Right ventricle myocardium inferior (tissue), 1 donor: ENCODE data around the gene NDFIP1. TPM values are rescaled to one million over a fixed set of nuclear protein-coding genes. Genes with fewer than 3 reads are reported as not detected.
"Not testable (repeated sequence)": the region's sequence is repeated elsewhere in the genome, so short reads cannot be mapped to it uniquely, and the experiment has no call there.

ENCODE experiments used
- ATAC-seq: fragments of 200-7000 bp; cut with Tn5 transposase; one replicate; pipeline ENCODE4 v1.9.1; 2020; ENCODE audit warnings: mild to moderate bottlenecking, moderate library complexity
- DNase-seq: peaks from one replicate; pipeline ENCODE4 v3.0.0; 2021; ENCODE audit errors: missing footprints
- intact Hi-C: fragments of 100-400 bp; cut with DNase I; formaldehyde crosslinking; loops from one replicate; pipeline ENCODE4 v1.11.0; 2022
- total RNA-seq: library from RNA; stranded (reverse); fragmentation: NEBNext Ultra II Directional; extraction: Animal tissue kit (Norgen Biotek cat#: 25700); gene quantifications from one replicate; pipeline ENCODE4 v1.2.1, GENCODE V29; 2021
- donor health status: DM: no; HTN: yes; CAD: no; lungs with severe emphysema.

The NDFIP1 gene
- total RNA-seq, 1 donor from 2014 or later = 51.9 TPM

DNA sequence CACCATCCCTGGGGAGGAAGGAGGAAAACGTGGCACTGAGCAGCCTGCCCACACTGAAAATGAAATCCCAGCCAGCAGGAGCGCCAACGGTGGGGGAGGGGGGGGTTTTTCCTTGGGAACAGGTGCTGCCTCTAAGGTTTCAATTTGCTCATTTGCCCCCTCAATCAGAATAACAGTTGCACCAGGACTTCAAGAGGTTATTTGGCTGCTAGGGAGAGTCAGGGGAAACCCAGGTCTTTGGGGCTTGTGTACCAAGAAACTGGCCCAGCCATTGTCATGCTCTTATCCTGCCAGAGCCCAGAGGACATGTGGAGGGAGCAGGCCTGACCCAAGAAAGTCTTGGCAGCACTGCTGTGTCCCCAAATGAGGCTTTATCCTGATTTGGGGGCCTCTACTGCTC is 66.5 kb downstream of the NDFIP1 start:
- intact Hi-C loops = no loop called here
- DNase-seq (no peak), ATAC-seq (no peak)

GRCh38 chr5:142175461-142176142 is 67.0 kb downstream of the NDFIP1 start:
- ATAC-seq = no peak
- no peak for DNase-seq
- intact Hi-C loops = no loop called here

GRCh38 chr5:142176255-142176654 is 67.7 kb downstream of the NDFIP1 start:
- DNase-seq = no peak
- intact Hi-C loops = no loop called here

DNA sequence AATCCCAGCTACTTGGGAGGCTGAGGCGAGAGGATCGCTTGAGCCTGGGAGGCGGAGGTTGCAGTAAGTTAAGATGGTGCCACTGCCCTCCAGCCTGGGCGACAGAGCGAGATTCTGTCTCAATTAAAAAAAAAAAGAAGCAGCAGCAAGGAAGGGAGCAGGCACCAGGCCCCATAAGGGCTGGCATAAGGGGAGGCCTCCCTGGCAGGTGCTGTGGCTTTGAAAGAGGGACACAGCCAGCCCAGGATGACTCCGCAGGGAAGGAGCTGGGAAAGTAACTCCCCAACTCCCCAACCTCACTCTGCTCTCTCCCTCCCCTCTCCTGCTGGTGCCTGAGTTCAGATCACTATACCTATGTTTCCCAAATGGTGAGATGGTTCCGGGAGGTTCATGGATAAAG is 70.1 kb downstream of the NDFIP1 start:
- intact Hi-C loops = no loop called here
- ATAC-seq = no peak
- DNase-seq = no peak

More at GRCh38 chr5:142176255-142176654, 67.7 kb downstream of the NDFIP1 start:
- ATAC-seq = peak; percentile 65

GRCh38 chr5:142179776-142180387 is 71.3 kb downstream of the NDFIP1 start:
- ATAC-seq (no peak), DNase-seq (no peak)
- intact Hi-C loops = no loop called here

GRCh38 chr5:142181096-142181495 is 72.5 kb downstream of the NDFIP1 start:
- DNase-seq = no peak
- intact Hi-C loops = no loop called here

DNA sequence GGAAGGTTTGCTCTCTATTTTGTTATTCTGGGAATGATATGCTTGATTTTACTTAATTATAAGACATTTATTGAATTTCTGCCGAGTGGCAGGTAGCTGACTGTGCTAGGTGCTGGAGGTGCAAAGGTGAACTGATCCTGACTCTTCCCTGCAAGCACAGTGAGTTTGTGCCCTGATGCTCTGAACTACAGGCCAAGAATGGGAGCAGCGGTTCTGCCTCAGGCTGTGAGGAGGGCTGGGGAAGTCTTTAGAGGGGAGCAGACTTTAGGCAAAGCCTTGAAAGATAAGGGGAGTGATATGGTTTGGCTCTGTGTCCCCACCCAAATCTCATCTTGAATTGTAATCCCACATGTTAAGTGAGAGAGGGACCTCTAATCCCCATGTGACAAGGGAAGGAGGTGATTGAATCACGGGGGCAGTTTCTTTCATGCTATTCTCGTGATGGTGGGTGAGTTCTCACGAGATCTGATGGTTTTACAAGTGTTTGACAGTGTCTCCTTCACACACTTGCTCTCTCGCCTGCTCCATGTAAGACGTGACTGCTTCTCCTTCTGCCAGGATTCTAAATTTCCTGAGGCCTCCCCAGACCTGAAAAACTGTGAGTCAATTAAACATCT is 73.1 kb downstream of the NDFIP1 start:
- intact Hi-C loops = no loop called here
- DNase-seq (no peak), ATAC-seq (no peak)

More at GRCh38 chr5:142181096-142181495, 72.5 kb downstream of the NDFIP1 start:
- ATAC-seq = no peak

GRCh38 chr5:142182840-142183239 is 74.3 kb downstream of the NDFIP1 start:
- DNase-seq = no peak
- intact Hi-C loops = no loop called here

GRCh38 chr5:142183561-142183960 is 75.0 kb downstream of the NDFIP1 start:
- DNase-seq = no peak
- intact Hi-C loops = no loop called here
- ATAC-seq = no peak

More at GRCh38 chr5:142182840-142183239, 74.3 kb downstream of the NDFIP1 start:
- no peak for ATAC-seq

GRCh38 chr5:142184988-142185387 is 76.4 kb downstream of the NDFIP1 start:
- no peak for ATAC-seq
- intact Hi-C loops = no loop called here
- DNase-seq = no peak

DNA sequence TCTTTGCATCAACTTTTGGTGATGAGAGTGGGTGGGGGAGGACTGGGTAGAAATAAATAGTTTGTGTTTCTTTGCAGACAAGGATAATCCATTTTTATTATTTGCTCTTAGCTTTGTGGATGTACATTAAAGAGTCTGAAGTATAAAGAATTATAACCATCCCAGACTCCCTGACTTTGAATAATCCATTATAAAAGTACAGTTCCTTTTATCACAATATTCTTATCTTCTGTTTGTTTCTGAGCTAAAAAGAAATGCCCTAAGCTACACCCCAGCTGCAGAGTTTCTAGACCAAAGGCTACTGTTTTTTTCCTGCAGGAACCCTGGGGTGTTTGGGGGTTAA is 77.9 kb downstream of the NDFIP1 start:
- ATAC-seq (no peak), DNase-seq (no peak)
- intact Hi-C loops = no loop called here

DNA sequence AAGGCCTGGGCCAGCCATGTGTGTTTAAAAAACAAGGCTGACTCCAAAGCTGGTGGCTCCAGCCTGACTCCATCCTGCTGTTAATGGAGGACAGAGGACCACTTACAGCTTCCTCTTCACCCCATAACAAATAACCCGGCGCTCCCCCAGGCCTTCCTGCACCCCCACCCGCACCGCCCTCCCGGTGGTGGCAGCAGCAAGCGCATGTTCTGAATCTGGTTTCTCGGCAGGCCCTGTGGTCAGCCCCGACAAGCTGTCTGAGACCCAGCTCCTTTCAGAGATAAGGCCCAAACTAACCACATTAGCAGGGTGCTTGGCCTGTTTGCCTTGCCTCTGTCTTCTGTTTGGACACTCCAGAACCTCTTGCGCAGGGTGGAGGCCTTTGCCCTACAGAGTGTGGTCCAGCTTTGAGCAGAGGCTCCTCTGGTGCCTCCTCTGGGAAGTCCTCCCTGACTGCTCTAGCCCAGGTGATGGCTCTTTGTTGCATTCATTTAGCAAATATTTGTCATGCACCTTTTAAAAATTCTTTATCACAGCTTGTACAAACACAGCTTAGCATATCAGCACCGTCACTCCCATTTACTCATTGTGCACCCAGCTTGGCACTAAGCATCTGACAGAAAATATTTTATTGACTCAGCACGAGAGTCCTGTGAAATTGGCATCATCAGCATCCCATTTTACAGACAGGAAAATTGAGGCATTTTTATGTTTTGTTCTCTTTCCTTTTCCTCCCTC is 78.4 kb downstream of the NDFIP1 start:
- intact Hi-C loops = no loop called here
- DNase-seq (no peak), ATAC-seq (no peak)

DNA sequence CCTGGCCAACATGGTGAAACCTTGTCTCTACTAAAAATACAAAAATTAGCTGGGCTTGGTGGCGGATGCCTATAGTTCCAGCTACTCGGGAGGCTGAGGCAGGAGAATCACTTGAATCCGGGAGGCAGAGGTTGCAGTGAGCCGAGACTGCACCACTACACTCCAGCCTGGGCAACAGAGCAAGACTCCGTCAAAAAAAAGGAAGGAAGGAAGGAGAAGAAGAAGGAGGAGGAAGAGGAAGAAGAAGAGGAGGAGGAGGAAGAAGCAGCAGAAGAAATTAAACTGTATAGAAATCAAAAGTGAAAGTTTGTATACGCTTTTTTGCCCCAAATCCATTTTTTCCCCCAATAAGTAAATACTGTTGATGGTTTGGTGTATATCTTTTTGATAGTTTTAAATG is 80.1 kb downstream of the NDFIP1 start:
- DNase-seq, ATAC-seq, intact Hi-C loops: not testable (repeated sequence)

GRCh38 chr5:142189813-142190212 is 81.2 kb downstream of the NDFIP1 start:
- intact Hi-C loops = no loop called here
- DNase-seq = no peak
- ATAC-seq = no peak

GRCh38 chr5:142191776-142192175 is 83.2 kb downstream of the NDFIP1 start:
- no peak for DNase-seq
- intact Hi-C loops = no loop called here
- no peak for ATAC-seq

- intact Hi-C loops = no loop called here
- ATAC-seq (no peak), DNase-seq (no peak)
Observed at GRCh38 chr5:142192286-142193113, 83.9 kb downstream of the NDFIP1 start.

GRCh38 chr5:142193114-142193428 is 84.5 kb downstream of the NDFIP1 start:
- ATAC-seq (peak; percentile 75), DNase-seq (no peak)
- intact Hi-C loops = no loop called here

DNA sequence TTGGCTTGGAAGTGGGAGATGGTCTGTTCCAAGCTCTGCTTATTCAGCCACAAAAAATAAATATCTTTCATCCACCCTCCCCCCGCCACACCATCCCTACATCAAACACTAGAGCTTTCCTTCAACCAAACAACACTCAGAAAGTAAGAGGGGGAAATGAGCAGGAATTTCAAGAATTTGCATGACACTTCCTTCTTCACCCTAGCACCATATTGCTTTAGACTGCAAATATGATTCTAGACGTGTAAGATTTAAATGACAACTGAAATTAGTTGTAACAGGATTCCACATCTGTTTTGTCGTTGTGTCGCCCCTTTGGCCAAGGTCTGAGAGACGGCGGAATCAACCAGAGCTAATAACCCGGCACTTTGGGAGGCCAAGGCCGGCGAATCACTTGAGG is 88.5 kb downstream of the NDFIP1 start:
- intact Hi-C loops = no loop called here
- ATAC-seq (no peak), DNase-seq (no peak)

DNA sequence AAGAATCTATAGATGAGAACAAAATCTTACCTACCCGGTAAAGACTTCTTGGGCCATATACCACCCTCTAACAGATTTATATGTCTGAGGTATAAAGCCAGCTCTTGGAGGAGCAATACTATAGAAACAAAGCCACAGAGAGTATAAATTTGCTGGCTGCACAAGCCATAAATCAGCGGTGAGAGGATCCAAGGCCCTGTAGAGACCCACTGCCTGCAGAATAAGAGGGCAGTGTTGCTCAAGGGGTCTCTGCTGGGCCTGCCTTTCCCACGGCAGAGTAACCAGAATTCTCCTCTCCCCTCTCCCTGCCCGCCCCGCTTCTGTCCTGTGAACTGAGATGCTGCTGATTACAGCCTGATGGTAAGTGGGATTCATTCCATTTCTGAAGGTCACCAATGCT is 89.2 kb downstream of the NDFIP1 start:
- no peak for ATAC-seq
- intact Hi-C loops = no loop called here
- no peak for DNase-seq
